SKM-1 treated with dmso at 0.1 percent for 144 hours (cell line): ENCODE measurements around the gene EZH1.

ENCODE experiments used
- DNase-seq: peaks from one replicate; lab custom pipeline; 2025; ENCODE audit not compliant: unreplicated experiment; lab: John Stamatoyannopoulos, UW

The EZH1 gene

GRCh38 chr17:42684929-42685556 is 59.8 kb downstream of the EZH1 start:
- no peak for DNase-seq

- DNase-seq, result no peak
These were observed 61.3 kb downstream of the EZH1 start for GRCh38 chr17:42683407-42684034.

- DNase-seq, result no peak
These were observed 62.0 kb downstream of the EZH1 start for GRCh38 chr17:42682722-42683403.

- no peak for DNase-seq
These were observed 62.7 kb downstream of the EZH1 start, which contains the start of gene CNTNAP1 for GRCh38 chr17:42681976-42682721. Gene CNTNAP1 (plus strand): TSS chr17:42682531. CDS start chr17:42682830, 299 bp downstream.

DNA sequence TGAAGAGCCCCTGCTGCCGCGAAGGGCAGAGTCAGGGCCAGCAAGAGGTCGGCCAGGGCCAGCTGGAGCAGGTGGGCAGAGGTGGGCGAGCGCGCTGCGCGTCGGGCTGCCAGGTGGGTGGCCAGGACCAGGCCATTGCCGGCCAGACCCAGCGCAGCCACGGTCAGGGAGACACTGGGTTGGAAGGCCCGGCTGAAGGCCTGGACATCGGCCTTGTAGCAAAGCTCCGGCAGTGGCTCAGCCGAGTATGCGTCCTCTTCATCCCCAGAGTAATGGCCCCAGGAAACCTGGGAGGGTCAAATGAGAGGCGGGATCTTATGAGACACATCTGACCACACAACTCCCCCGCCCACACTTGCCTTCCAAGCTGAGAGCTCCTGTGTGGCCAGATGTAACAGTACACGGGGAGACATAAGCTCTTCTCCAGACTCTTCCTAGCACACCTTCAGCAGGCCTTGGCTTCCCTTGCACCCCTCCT is 64.5 kb downstream of the EZH1 start:
- DNase-seq, result no peak

DNA sequence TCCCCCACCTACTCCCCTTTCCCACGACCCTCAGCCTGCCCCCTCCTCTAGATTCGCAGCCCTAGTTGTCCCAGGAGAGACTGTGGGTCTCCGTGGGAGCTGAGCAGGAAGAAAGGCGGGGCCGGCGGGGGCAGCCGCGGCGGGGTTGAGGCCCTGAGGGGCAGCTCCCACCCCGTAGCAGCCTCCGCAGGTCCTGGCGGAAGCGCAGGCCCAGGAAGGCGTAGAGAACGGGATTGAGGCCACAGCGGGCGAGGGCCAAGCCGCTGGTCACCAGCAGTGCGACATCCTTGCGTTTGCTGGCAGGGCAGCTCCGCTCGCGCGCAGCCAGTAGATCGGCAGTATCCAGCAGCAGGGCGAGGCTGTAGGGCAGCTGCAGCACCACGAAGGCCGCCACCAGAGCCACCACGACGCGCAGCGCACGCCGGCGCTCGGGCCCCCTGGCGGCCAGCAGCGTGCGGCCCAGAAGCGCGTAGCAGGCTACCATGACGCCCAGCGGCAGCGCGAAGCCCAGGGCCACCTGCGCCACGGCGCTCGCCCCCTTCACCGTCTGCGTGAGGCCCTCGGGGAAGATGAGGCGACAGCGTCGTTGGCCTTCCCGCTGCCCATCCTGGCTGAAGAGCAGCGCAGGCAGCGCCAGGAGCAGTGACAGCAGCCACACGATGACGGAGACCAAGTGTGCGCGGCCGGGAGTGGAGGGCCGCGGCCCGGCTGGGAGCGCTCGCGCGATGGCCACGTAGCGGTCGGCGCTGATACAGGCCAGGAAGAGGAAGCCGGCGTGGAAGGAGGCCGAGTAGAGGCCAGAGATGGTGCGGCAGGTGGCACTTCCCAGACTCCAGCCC is 65.1 kb downstream of the EZH1 start:
- DNase-seq, result no peak

GRCh38 chr17:42678951-42679491 is 65.8 kb downstream of the EZH1 start:
- no peak for DNase-seq

- DNase-seq, result peak; percentile 76
These were observed 66.7 kb downstream of the EZH1 start for GRCh38 chr17:42677921-42678781.

DNA sequence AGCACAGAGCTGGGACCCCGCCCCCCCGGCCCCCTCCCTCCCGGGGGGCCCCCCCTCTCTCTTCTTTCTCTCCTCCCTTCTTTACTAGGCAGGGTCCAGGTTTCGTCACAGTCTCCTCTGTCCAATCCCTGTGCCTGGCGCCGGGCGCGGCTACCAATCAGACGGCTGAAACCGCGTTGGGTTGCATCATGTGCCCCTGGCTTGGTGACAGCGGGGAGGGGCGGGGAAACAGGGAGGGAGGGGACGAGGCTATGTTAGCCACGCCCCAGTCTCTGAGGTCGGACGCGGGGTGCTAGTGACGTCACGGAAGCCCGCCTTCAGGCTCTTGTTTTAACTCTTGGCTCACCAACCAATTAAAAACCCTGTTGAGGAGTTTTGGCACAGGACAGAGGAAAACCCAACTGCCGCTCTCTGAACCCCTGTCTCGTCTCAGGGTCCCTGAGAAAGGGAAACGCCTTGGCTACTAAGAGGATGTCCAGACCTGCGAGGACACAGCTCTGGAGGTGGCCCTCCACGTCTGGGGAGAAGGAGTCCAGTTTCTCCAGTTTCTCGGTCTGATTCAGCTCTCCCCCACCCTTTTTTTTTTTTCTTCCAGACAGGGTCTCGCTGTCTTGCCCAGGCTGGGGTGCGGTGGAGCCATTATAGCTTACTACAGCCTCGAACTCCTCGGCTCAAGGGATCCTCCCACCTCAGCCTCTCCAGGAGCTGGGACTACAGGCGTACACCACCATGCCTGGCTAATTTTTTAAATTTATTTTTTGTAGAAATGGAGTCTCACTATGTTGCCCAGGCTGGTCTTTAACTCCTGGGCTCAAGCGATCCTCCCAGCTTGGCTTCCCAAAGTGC is 67.6 kb downstream of the EZH1 start:
- DNase-seq, result peak; percentile 99

- no peak for DNase-seq
These were observed 68.3 kb downstream of the EZH1 start, which contains the start of gene PLEKHH3 for GRCh38 chr17:42676424-42677011. Gene PLEKHH3 (minus strand): TSS chr17:42676994. CDS start chr17:42676563, 431 bp downstream.

DNA sequence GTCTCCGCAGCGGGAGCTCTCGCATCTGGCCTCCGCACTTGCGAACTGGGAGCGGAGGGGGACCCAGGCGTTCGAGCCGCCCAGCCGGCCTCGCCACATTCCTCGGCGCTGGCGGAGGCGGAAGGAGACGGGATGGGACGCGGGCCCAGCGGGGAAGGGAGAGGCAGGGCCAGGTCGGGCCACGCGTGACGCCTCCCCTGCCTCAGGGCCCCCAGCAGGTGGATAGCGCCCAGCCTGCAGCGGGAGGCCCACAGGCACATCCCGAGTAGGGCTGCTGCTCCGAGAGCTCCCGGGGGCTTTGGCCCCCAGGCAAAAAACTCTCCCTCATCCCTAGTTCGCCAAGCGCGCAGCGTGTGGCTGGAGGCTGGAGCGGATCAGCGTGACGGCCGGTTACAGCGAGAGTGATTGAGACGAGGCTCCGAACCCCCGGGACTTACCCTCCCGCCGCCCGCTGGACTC is 68.8 kb downstream of the EZH1 start:
- DNase-seq, result no peak

DNA sequence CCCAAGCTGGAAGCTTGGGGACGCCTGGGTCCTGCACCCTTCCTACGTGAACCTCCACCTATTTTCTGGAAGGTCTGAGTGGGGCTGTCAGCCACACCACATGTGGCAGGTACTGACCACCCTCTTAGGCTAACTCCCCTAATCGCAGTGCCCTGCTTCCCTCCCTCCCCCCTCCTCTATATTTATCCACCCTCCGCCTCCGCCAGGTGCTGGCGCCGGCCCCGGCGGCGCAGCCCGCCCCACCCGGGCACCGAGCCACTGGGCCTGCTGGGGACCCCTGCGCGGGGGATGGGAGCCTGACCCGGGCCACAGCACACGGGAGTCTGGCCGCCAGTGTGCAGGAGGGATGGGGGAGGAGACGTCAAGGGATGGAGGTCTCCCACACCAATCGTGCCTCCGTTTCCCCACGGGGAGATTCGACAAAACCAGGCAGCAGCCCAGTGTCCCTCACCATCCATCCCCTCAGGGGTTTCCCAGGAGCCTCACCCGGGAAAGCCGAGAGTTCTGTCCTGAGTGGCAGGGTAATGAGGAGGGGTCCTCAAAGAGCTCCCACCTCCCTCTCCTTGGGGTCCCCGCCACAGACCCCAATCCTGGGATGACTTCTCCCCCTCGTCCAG is 69.4 kb downstream of the EZH1 start:
- DNase-seq, result no peak

- peak; percentile 3 for DNase-seq
These were observed 70.0 kb downstream of the EZH1 start for GRCh38 chr17:42674755-42675347.

DNA sequence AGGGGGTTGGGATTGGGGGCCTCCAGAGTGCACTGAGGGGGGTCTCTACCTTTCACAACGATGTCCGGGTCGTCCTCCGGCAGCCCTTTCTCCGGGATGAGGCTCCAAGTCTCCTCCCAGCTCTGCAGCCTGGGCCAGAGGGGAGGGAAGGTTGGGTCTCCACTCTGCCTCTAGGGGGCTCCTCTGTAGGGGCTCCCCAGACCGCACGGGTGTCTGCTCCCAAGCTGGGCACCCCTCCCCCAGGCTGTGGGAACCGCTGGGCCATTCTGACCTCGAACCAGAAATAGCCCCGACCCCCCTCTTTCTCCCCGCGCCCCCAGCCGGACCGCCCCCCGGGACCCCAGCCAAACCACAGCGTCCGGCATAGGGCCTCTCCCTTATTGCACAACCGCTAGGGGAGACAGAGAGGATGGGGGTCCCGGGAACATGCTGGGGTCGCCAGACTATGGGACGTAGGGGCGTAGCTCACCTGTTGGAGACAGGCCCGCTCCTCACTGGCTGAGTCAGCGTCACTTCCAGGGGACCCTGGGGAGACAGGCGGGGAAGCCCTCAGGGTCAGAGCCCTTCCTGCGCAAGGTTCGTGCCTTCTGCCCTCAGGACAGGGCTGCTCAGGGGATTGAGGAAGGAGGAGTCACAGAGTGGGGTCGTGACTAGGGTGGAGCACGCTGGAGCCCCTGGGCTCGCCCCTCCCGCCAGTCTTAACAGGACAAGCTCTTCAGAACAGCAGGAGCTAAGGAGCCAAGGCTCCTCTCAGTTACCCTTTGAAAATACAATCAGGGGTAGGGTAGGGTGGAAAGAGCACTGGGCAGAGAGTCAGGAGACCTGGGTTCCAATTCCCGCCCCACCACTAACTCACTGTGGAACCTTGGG is 70.7 kb downstream of the EZH1 start:
- DNase-seq, result peak; percentile 49

DNA sequence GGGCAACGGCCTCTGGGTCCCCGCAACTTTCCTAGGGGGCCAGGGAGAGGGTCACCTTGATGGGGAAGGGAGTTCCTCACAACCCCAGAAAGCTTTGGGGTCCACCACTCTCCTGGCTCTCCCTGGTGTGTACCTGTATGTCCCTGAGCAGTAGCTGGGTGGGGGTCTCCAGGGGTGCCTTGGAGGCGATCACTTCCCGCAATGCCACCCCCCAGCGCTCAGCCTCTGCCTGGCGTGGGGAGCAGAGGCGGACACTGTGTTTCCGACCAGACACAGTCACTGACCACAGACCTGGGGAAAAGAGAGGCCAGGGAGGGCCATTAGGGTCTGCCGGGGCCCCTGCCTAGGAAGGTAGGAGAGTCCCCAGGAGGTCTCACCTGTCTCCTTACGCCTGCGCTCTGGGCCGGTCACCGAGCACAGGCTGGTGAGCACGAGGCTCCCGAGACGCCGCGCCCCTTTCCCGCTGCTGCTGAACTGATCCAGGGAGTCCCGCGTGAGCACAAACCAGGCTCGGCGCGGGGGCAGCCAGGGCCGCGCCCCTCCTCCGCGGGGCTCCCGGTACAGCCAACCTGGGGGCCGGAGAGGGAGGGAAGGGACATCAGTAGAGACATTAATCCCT is 71.5 kb downstream of the EZH1 start:
- no peak for DNase-seq

GRCh38 chr17:42672038-42672437 is 72.8 kb downstream of the EZH1 start:
- DNase-seq, result no peak
